Prostate gland (tissue), 2 donors: ENCODE results near the gene TUSC2. TPM values are rescaled to one million over a fixed set of nuclear protein-coding genes. Genes with fewer than 3 reads are reported as not detected.

Source experiments
- DNase-seq: peaks from one replicate; pipeline ENCODE4 v3.0.0-alpha.2; 2019; ENCODE audit warnings: low spot score
- H3K27ac ChIP-seq, 2 donors: fragments of 200-600 bp; sonication (generic); 2 replicates each; pipeline ENCODE4 v1.5.1; 2017 to 2019
- H3K27me3 ChIP-seq: fragments of 200-600 bp; sonication (generic); replicated peaks from 2 replicates; pipeline ENCODE4 v1.5.1; 2019; ENCODE audit not compliant: insufficient read depth
- H3K36me3 ChIP-seq, 2 donors: fragments of 200-600 bp; sonication (generic); 1 replicate in 1 of 2; 2 replicates in 1 of 2; pipeline versions ENCODE4 v1.5.1 to v1.8.1; 2017 to 2019
- H3K4me1 ChIP-seq: fragments of 200-600 bp; sonication (generic); replicated peaks from 2 replicates; pipeline ENCODE4 v1.5.1; 2019
- H3K4me3 ChIP-seq, 2 donors: fragments of 200-600 bp; sonication (generic); 2 replicates each; pipeline ENCODE4 v1.5.1; 2017 to 2019
- H3K9me3 ChIP-seq: fragments of 200-600 bp; sonication (generic); 2 replicates; pipeline ENCODE4 v1.5.1; 2017
- CTCF ChIP-seq, 4 experiments: fragments of 200-600 bp in 2 of 4; fragments of 450-650 bp in 2 of 4; sonication (generic) in 2 of 4; IDR thresholded peaks; 1 replicate in 3 of 4; 2 replicates in 1 of 4; pipeline ENCODE4 v1.5.1; 2016 to 2019; ENCODE audit warnings: antibody characterized with exemption in 4 of 4, mild to moderate bottlenecking in 2 of 4, moderate library complexity in 2 of 4
- POLR2A ChIP-seq: fragments of 450-650 bp; IDR thresholded peaks from one replicate; pipeline ENCODE4 v1.6.1; 2016; ENCODE audit warnings: antibody characterized with exemption, mild to moderate bottlenecking
- POLR2AphosphoS5 ChIP-seq: sonication (generic); formaldehyde crosslinking; IDR thresholded peaks from one replicate; pipeline ENCODE4 v1.6.1; 2017; ENCODE audit warnings: antibody characterized with exemption
- WGBS: methylation state at CpG from one replicate; pipeline ENCODE4 v1.1.5; 2018; 5-methylcytosine and 5-hydroxymethylcytosine counted together
- intact Hi-C: fragments of 100-400 bp; cut with DNase I; formaldehyde crosslinking; loops from one replicate; pipeline ENCODE4 v1.14.2; 2022
- total RNA-seq, 2 donors: library from RNA; depleted of rRNA; stranded (reverse); fragments of >200 nt; gene quantifications; one replicate each; pipeline ENCODE4 v1.1.0, GENCODE V29; 2016

Gene TUSC2
- total RNA-seq, 2 donors from 2014 or later, result 31.9 to 121 TPM

- intact Hi-C loops, result no loop called here
- 86% methylated on average over 4 of the region's 4 CpGs for WGBS
- H3K4me3 ChIP-seq, result no peak overlapping the region
Observed at GRCh38 chr3:50294089-50294488, 33.9 kb downstream of the TUSC2 start.

GRCh38 chr3:50293079-50293801 is 34.8 kb downstream of the TUSC2 start:
- H3K27me3 ChIP-seq, result no peaks in the 10 kb centered on the region
- intact Hi-C loops, result no loop called here
- TF ChIP-seq POLR2A (no peak), POLR2AphosphoS5 (no peak), CTCF (IDR thresholded peaks at IDR 0.05) (no peak)
- H3K4me3 ChIP-seq, result no peak overlapping the region
- peaks cover 5 to 18% of the 10 kb centered on the region in 2 donors for H3K36me3 ChIP-seq
- peaks cover 9% of the 10 kb centered on the region for H3K4me1 ChIP-seq
- DNase-seq, result no peak
- H3K9me3 ChIP-seq, result no peaks in the 10 kb centered on the region
- H3K27ac ChIP-seq, result peak overlapping the region; percentile 86 to 88
- 78% methylated on average over 12 of the region's 12 CpGs for WGBS

More at GRCh38 chr3:50294089-50294488, 33.9 kb downstream of the TUSC2 start:
- Histone ChIP-seq H3K36me3 (peaks cover 5 to 9% of the 10 kb centered on the region in 2 donors), H3K9me3 (no peaks in the 10 kb centered on the region), H3K27me3 (no peaks in the 10 kb centered on the region), H3K27ac (no peak overlapping the region), H3K4me1 (peaks cover 16% of the 10 kb centered on the region)
- TF ChIP-seq CTCF (IDR thresholded peaks at IDR 0.05) (no peak), POLR2AphosphoS5 (no peak), POLR2A (no peak)
- DNase-seq, result no peak

- Histone ChIP-seq H3K4me3 (peak within 1 kb of the TSS; percentile 88 to 92), H3K9me3 (no peaks in the 10 kb centered on the region), H3K27me3 (no peaks in the 10 kb centered on the region), H3K27ac (peak within 1 kb of the TSS; percentile 86 to 88), H3K4me1 (peaks cover 5% of the 10 kb centered on the region), H3K36me3 (peaks cover 10 to 22% of the 10 kb centered on the region in 2 donors)
- intact Hi-C loops, result no loop called here
- under 1% methylated on average over 67 of the region's 67 CpGs for WGBS
- DNase-seq, result peak; percentile 98
- TF ChIP-seq POLR2AphosphoS5 (peak; percentile 99), CTCF (IDR thresholded peaks at IDR 0.05) (peak in 2 of 4 experiments; percentile 9 to 33), POLR2A (peak; percentile 69)
Observed at GRCh38 chr3:50292159-50293078, 35.6 kb downstream of the TUSC2 start, which contains the start of gene IFRD2. TSS of gene IFRD2 (minus strand) at chr3:50292429. CDS start at chr3:50292274, 155 bp downstream.

GRCh38 chr3:50290161-50290641 is 37.8 kb downstream of the TUSC2 start:
- no peak overlapping the region for H3K4me3 ChIP-seq

More at GRCh38 chr3:50290161-50290641, 37.8 kb downstream of the TUSC2 start:
- Histone ChIP-seq H3K27me3 (no peaks in the 10 kb centered on the region), H3K27ac (no peak overlapping the region), H3K4me1 (peaks cover 5% of the 10 kb centered on the region), H3K36me3 (peaks cover 11 to 22% of the 10 kb centered on the region in 2 donors), H3K9me3 (no peaks in the 10 kb centered on the region)
- no peak for DNase-seq
- 88% methylated on average over 16 of the region's 16 CpGs for WGBS
- intact Hi-C loops, result no loop called here
- TF ChIP-seq POLR2A (no peak), POLR2AphosphoS5 (no peak), CTCF (IDR thresholded peaks at IDR 0.05) (no peak)
